Caco-2 (cell line): ENCODE data around the gene SPNS2. TPM values are rescaled to one million over a fixed set of nuclear protein-coding genes. Genes with fewer than 3 reads are reported as not detected.

ENCODE experiments used
- BruUV-seq: library from RNA; stranded (reverse); fragments of 400-500 nt; replicated peaks from 2 replicates; lab custom pipeline; 2021; lab: Mats Ljungman, UMichigan
- CTCF ChIA-PET: fragments of 300-600 bp; sonication (Branson Sonifier 250); formaldehyde crosslinking; loops from one replicate; lab custom pipeline; 2022; ENCODE audit warnings: antibody characterized with exemption; lab: Charles Lee
- POLR2A ChIA-PET: fragments of 300-600 bp; sonication (Branson Sonifier 250); formaldehyde crosslinking; loops from one replicate; lab custom pipeline; 2022; ENCODE audit warnings: antibody characterized with exemption; lab: Charles Lee
- DNase-seq, 2 experiments: peaks; one replicate each; pipeline versions ENCODE4 v3.0.0 to v3.0.0-alpha.2; 2020 to 2022
- H3K27me3 ChIP-seq: replicated peaks from 2 replicates; pipeline ENCODE4 v1.6.0; 2011; ENCODE audit warnings: low read length; ENCODE audit not compliant: control insufficient read depth, insufficient read depth
- H3K36me3 ChIP-seq: 2 replicates; pipeline ENCODE4 v1.5.1; 2011; ENCODE audit warnings: low read length; ENCODE audit not compliant: control insufficient read depth, insufficient read depth
- H3K4me1 ChIP-seq: fragments of 250-450 bp; sonication (Bioruptor Pico); 2 replicates; pipeline ENCODE4 v1.5.1; 2020; ENCODE audit warnings: mild to moderate bottlenecking
- H3K4me3 ChIP-seq: 2 replicates; pipeline ENCODE4 v1.5.1; 2011; ENCODE audit warnings: low read depth, mild to moderate bottlenecking, control low read depth, low read length
- H3K9me3 ChIP-seq: fragments of 250-450 bp; sonication (Bioruptor Pico); 2 replicates; pipeline ENCODE4 v1.5.1; 2020; ENCODE audit warnings: mild to moderate bottlenecking, moderate library complexity
- H3K27ac Mint-ChIP-seq: one replicate; pipeline ENCODE4 v1.8.0; 2022; ENCODE audit warnings: mixed read lengths; ENCODE audit not compliant: unreplicated experiment
- H3K27me3 Mint-ChIP-seq: one replicate; pipeline ENCODE4 v1.8.0; 2022; ENCODE audit warnings: mixed read lengths; ENCODE audit not compliant: insufficient read depth, unreplicated experiment
- H3K36me3 Mint-ChIP-seq: one replicate; pipeline ENCODE4 v1.8.0; 2022; ENCODE audit warnings: mild to moderate bottlenecking, mixed read lengths; ENCODE audit not compliant: insufficient read depth, unreplicated experiment
- H3K4me1 Mint-ChIP-seq: one replicate; pipeline ENCODE4 v1.8.0; 2022; ENCODE audit warnings: low read depth, mixed read lengths; ENCODE audit not compliant: unreplicated experiment
- H3K4me3 Mint-ChIP-seq: one replicate; pipeline ENCODE4 v1.8.0; 2022; ENCODE audit warnings: mild to moderate bottlenecking, moderate library complexity, mixed read lengths; ENCODE audit not compliant: unreplicated experiment
- H3K9me3 Mint-ChIP-seq: one replicate; pipeline ENCODE4 v1.8.0; 2022; ENCODE audit warnings: mixed read lengths; ENCODE audit not compliant: unreplicated experiment
- intact Hi-C: fragments of 100-400 bp; cut with micrococcal nuclease; formaldehyde crosslinking; loops from one replicate; pipeline ENCODE4 v1.10.0; 2022; ENCODE audit not compliant: unreplicated experiment
- total RNA-seq: library from RNA; stranded (reverse); gene quantifications from 2 replicates; pipeline ENCODE4 v1.2.3, GENCODE V29; 2022
- TF ChIP-seq, protein P1 (sequence below), 2 experiments: fragments of 200-600 bp in 1 of 2; IDR thresholded peaks; 1 replicate in 1 of 2; 2 replicates in 1 of 2; pipeline versions ENCODE4 v1.5.1 to v1.8.0; 2011 to 2022; ENCODE audit warnings: antibody characterized with exemption in 1 of 2, control low read depth in 1 of 2, inconsistent platforms in 1 of 2, low read depth in 1 of 2, low read length in 1 of 2, mild to moderate bottlenecking in 1 of 2, moderate library complexity in 1 of 2; ENCODE audit not compliant: insufficient read depth in 1 of 2, severe bottlenecking in 1 of 2, unreplicated experiment in 1 of 2

Gene SPNS2
- total RNA-seq, 1 experiment from 2014 or later = 1.00 TPM

- Mint-ChIP-seq H3K27me3 (no peaks in the 10 kb centered on the region), H3K4me3 (no peak overlapping the region), H3K4me1 (no peaks in the 10 kb centered on the region), H3K36me3 (no peaks in the 10 kb centered on the region), H3K27ac (no peak overlapping the region), H3K9me3 (no peaks in the 10 kb centered on the region)
- Histone ChIP-seq H3K4me1 (no peaks in the 10 kb centered on the region; the same call in 1 of the 2 replicates), H3K9me3 (no peaks in the 10 kb centered on the region), H3K27me3 (no peaks in the 10 kb centered on the region), H3K36me3 (no peaks in the 10 kb centered on the region), H3K4me3 (no peak overlapping the region)
- BruUV-seq = no TSS peak
- DNase-seq = no peak
- TF ChIP-seq, protein P1, sequence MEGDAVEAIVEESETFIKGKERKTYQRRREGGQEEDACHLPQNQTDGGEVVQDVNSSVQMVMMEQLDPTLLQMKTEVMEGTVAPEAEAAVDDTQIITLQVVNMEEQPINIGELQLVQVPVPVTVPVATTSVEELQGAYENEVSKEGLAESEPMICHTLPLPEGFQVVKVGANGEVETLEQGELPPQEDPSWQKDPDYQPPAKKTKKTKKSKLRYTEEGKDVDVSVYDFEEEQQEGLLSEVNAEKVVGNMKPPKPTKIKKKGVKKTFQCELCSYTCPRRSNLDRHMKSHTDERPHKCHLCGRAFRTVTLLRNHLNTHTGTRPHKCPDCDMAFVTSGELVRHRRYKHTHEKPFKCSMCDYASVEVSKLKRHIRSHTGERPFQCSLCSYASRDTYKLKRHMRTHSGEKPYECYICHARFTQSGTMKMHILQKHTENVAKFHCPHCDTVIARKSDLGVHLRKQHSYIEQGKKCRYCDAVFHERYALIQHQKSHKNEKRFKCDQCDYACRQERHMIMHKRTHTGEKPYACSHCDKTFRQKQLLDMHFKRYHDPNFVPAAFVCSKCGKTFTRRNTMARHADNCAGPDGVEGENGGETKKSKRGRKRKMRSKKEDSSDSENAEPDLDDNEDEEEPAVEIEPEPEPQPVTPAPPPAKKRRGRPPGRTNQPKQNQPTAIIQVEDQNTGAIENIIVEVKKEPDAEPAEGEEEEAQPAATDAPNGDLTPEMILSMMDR (IDR thresholded peaks at IDR 0.05; ENCODE audit: insufficient read depth in 1 of 2, low read depth in 1 of 2, low read length in 1 of 2, severe bottlenecking in 1 of 2, unreplicated experiment in 1 of 2) = no peak
- intact Hi-C loops = no loop called here
- POLR2A ChIA-PET = no interaction called here
- CTCF ChIA-PET = no interaction called here
Measured at GRCh38 chr17:4507361-4508111, 8.9 kb downstream of the SPNS2 start.

DNA sequence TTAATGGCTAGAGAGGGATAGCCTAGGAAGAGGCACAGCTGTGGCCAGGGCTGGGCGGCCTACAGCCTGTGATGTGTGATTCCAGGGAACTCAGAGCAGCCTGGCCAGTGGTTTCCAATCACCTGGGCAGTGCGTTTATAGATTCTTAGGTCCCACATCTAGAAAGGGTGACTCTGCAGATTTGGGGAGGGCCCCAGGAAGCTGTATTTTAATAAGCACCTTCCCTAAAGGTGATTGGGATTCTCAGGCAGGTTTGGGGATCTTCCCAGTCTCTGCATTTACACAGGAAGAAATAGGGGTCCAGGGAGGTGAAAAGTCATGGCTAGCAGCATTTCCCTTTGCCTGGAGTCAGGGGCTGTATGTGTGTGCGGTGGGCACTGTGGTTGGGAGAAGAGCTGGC, 9.5 kb downstream of the SPNS2 start:
- Histone ChIP-seq H3K36me3 (no peaks in the 10 kb centered on the region), H3K4me1 (peaks cover 5% of the 10 kb centered on the region), H3K27me3 (no peaks in the 10 kb centered on the region), H3K9me3 (no peaks in the 10 kb centered on the region), H3K4me3 (no peak overlapping the region)
- H3K27me3 Mint-ChIP-seq = no peaks in the 10 kb centered on the region
- ChIA-PET CTCF (no interaction called here), POLR2A (no interaction called here)
- DNase-seq = no peak
- H3K27ac Mint-ChIP-seq = no peak overlapping the region
- H3K4me3 Mint-ChIP-seq = no peak overlapping the region
- H3K9me3 Mint-ChIP-seq = no peaks in the 10 kb centered on the region
- H3K36me3 Mint-ChIP-seq = no peaks in the 10 kb centered on the region
- no TSS peak for BruUV-seq
- intact Hi-C loops = no loop called here
- TF ChIP-seq, protein P1 (IDR thresholded peaks at IDR 0.05; ENCODE audit: insufficient read depth in 1 of 2, low read depth in 1 of 2, low read length in 1 of 2, severe bottlenecking in 1 of 2, unreplicated experiment in 1 of 2) = no peak
- H3K4me1 Mint-ChIP-seq = no peaks in the 10 kb centered on the region

GRCh38 chr17:4509401-4509800, 10.7 kb downstream of the SPNS2 start:
- Mint-ChIP-seq H3K9me3 (no peaks in the 10 kb centered on the region), H3K27ac (no peak overlapping the region), H3K4me3 (no peak overlapping the region), H3K36me3 (no peaks in the 10 kb centered on the region), H3K27me3 (no peaks in the 10 kb centered on the region), H3K4me1 (peaks cover 4% of the 10 kb centered on the region)
- no TSS peak for BruUV-seq
- ChIA-PET CTCF (no interaction called here), POLR2A (no interaction called here)
- H3K9me3 ChIP-seq = no peaks in the 10 kb centered on the region
- TF ChIP-seq, protein P1 (IDR thresholded peaks at IDR 0.05; ENCODE audit: insufficient read depth in 1 of 2, low read depth in 1 of 2, low read length in 1 of 2, severe bottlenecking in 1 of 2, unreplicated experiment in 1 of 2) = no peak
- H3K36me3 ChIP-seq = no peaks in the 10 kb centered on the region
- intact Hi-C loops = no loop called here
- H3K4me3 ChIP-seq = no peak overlapping the region
- peaks cover 17% of the 10 kb centered on the region for H3K4me1 ChIP-seq
- DNase-seq = no peak
- H3K27me3 ChIP-seq = no peaks in the 10 kb centered on the region
